Neural cell (in vitro differentiated cells): ENCODE results near the gene PTPRN2.

Source experiments
- EP300 ChIP-seq: fragments of 450-650 bp; conservative IDR thresholded peaks from 2 replicates; pipeline ENCODE4 v1.6.1; 2014; ENCODE audit warnings: antibody characterized with exemption, mild to moderate bottlenecking, moderate library complexity; ENCODE audit not compliant: poor library complexity, severe bottlenecking
- EZH2 ChIP-seq: fragments of 200-600, 300-800 bp; shearing (Covaris generic), sonication (generic); IDR thresholded peaks from 2 replicates; pipeline ENCODE4 v1.6.1; 2014; ENCODE audit warnings: antibody characterized with exemption, low read length, borderline replicate concordance, mild to moderate bottlenecking; ENCODE audit not compliant: insufficient read depth, poor library complexity, severe bottlenecking
- POLR2AphosphoS5 ChIP-seq: IDR thresholded peaks from 2 replicates; pipeline ENCODE4 v1.6.1; 2012
- RAD21 ChIP-seq: fragments of 450-650 bp; conservative IDR thresholded peaks from 2 replicates; pipeline ENCODE4 v1.6.1; 2014; ENCODE audit warnings: antibody characterized with exemption, mild to moderate bottlenecking, moderate library complexity
- SMC3 ChIP-seq: fragments of 450-650 bp; conservative IDR thresholded peaks from 2 replicates; pipeline ENCODE4 v1.6.1; 2014; ENCODE audit warnings: antibody characterized with exemption, mild to moderate bottlenecking, moderate library complexity; ENCODE audit not compliant: poor library complexity
- TF ChIP-seq, protein P1 (sequence below): IDR thresholded peaks from 2 replicates; pipeline ENCODE4 v1.6.1; 2012; ENCODE audit warnings: borderline replicate concordance
- TF ChIP-seq, protein P2 (sequence below): fragments of 450-650 bp; IDR thresholded peaks from 2 replicates; pipeline ENCODE4 v1.5.1; 2014; ENCODE audit warnings: antibody characterized with exemption, mild to moderate bottlenecking, moderate library complexity; ENCODE audit not compliant: poor library complexity, severe bottlenecking

DNA sequence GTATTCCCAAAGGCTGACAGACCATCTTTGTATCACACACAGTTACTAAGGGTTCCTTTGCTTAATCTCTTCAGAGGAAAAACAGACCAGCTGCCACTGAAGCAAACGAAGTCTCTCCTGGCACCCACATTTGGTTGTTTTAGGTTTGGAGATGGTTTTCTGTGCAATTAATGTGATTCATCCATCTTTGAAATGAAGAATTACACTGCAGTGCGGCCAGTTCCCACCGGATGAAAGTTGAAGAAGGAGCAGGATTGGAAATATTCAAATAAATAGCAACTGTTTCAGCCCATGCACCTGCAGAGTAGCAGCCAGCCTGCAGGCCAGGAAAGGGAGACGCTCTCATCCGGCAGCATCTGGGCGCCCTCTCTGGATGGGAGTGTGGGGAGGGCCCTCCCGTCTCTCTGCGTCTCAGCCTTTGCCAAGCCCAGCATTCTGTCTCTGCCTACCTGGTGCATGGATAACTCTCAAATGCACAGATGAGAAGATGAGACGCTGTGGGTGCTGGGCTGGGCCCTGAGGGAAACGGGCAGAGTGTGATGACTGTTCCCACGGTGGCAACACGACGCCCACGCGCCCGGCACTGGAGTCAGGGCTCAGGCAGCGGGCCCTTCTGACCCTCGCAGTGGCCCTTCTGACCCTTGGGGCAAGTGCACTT, 214.0 kb downstream of the PTPRN2 start:
- TF ChIP-seq RAD21 (no peak), POLR2AphosphoS5 (no peak), SMC3 (no peak), EZH2 (no peak), EP300 (no peak)
- TF ChIP-seq, protein P1, sequence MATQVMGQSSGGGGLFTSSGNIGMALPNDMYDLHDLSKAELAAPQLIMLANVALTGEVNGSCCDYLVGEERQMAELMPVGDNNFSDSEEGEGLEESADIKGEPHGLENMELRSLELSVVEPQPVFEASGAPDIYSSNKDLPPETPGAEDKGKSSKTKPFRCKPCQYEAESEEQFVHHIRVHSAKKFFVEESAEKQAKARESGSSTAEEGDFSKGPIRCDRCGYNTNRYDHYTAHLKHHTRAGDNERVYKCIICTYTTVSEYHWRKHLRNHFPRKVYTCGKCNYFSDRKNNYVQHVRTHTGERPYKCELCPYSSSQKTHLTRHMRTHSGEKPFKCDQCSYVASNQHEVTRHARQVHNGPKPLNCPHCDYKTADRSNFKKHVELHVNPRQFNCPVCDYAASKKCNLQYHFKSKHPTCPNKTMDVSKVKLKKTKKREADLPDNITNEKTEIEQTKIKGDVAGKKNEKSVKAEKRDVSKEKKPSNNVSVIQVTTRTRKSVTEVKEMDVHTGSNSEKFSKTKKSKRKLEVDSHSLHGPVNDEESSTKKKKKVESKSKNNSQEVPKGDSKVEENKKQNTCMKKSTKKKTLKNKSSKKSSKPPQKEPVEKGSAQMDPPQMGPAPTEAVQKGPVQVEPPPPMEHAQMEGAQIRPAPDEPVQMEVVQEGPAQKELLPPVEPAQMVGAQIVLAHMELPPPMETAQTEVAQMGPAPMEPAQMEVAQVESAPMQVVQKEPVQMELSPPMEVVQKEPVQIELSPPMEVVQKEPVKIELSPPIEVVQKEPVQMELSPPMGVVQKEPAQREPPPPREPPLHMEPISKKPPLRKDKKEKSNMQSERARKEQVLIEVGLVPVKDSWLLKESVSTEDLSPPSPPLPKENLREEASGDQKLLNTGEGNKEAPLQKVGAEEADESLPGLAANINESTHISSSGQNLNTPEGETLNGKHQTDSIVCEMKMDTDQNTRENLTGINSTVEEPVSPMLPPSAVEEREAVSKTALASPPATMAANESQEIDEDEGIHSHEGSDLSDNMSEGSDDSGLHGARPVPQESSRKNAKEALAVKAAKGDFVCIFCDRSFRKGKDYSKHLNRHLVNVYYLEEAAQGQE = no peak
- TF ChIP-seq, protein P2, sequence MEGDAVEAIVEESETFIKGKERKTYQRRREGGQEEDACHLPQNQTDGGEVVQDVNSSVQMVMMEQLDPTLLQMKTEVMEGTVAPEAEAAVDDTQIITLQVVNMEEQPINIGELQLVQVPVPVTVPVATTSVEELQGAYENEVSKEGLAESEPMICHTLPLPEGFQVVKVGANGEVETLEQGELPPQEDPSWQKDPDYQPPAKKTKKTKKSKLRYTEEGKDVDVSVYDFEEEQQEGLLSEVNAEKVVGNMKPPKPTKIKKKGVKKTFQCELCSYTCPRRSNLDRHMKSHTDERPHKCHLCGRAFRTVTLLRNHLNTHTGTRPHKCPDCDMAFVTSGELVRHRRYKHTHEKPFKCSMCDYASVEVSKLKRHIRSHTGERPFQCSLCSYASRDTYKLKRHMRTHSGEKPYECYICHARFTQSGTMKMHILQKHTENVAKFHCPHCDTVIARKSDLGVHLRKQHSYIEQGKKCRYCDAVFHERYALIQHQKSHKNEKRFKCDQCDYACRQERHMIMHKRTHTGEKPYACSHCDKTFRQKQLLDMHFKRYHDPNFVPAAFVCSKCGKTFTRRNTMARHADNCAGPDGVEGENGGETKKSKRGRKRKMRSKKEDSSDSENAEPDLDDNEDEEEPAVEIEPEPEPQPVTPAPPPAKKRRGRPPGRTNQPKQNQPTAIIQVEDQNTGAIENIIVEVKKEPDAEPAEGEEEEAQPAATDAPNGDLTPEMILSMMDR = no peak
